H1 (cell line): ENCODE measurements around the gene POLR3A.

Source experiments
- EGR1 ChIP-seq: IDR thresholded peaks from 2 replicates; pipeline ENCODE4 v1.6.1; 2011; ENCODE audit warnings: low read depth, low read length, borderline replicate concordance
- EP300 ChIP-seq, 2 experiments: IDR thresholded peaks; 1 replicate in 1 of 2; 2 replicates in 1 of 2; pipeline ENCODE4 v1.6.1; 2011 to 2012; ENCODE audit warnings: low read depth in 2 of 2, low read length in 2 of 2, mild to moderate bottlenecking in 2 of 2, borderline replicate concordance in 1 of 2, inconsistent platforms in 1 of 2, moderate library complexity in 1 of 2
- KDM5A ChIP-seq: fragments of 200-600 bp; IDR thresholded peaks from 2 replicates; pipeline ENCODE4 v1.7.1; 2012; ENCODE audit warnings: mild to moderate bottlenecking, low read length, inconsistent platforms, mixed read lengths
- POLR2A ChIP-seq, 2 experiments: IDR thresholded peaks; 1 replicate in 1 of 2; 2 replicates in 1 of 2; pipeline ENCODE4 v1.6.1; 2011; ENCODE audit warnings: low read depth in 2 of 2, low read length in 2 of 2, mild to moderate bottlenecking in 2 of 2; ENCODE audit errors: control extremely low read depth in 1 of 2
- POLR2AphosphoS5 ChIP-seq: IDR thresholded peaks from 2 replicates; pipeline ENCODE4 v1.6.1; 2011; ENCODE audit warnings: low read depth, low read length
- SIRT6 ChIP-seq: IDR thresholded peaks from one replicate; pipeline ENCODE4 v1.7.1; 2012; ENCODE audit warnings: low read length, inconsistent platforms
- SIX5 ChIP-seq: IDR thresholded peaks from 2 replicates; pipeline ENCODE4 v1.6.1; 2011; ENCODE audit warnings: mild to moderate bottlenecking, low read depth, low read length
- SP1 ChIP-seq: IDR thresholded peaks from 2 replicates; pipeline ENCODE4 v1.6.1; 2011; ENCODE audit warnings: low read depth, low read length
- TAF1 ChIP-seq: IDR thresholded peaks from 2 replicates; pipeline ENCODE4 v1.6.1; 2011; ENCODE audit warnings: mild to moderate bottlenecking, low read depth, low read length
- TEAD4 ChIP-seq: IDR thresholded peaks from 2 replicates; pipeline ENCODE4 v1.6.1; 2012; ENCODE audit warnings: low read depth, low read length, inconsistent platforms, mixed read lengths
- TF ChIP-seq, protein P1 (sequence below), 3 experiments: IDR thresholded peaks; 1 replicate in 2 of 3; 2 replicates in 1 of 3; pipeline versions ENCODE4 v1.5.1 to v1.6.1; 2011; ENCODE audit warnings: low read length in 3 of 3, mild to moderate bottlenecking in 3 of 3, inconsistent platforms in 2 of 3, low read depth in 1 of 3, moderate library complexity in 1 of 3; ENCODE audit not compliant: insufficient read depth in 1 of 3; ENCODE audit errors: control extremely low read depth in 1 of 3
- TF ChIP-seq, protein P2 (sequence below): IDR thresholded peaks from 2 replicates; pipeline ENCODE4 v1.6.1; 2011; ENCODE audit warnings: low read length, improper control_type of control experiment
- TF ChIP-seq, protein P3 (sequence below): IDR thresholded peaks from 2 replicates; pipeline ENCODE4 v1.6.1; 2012; ENCODE audit warnings: low read length, inconsistent platforms

DNA sequence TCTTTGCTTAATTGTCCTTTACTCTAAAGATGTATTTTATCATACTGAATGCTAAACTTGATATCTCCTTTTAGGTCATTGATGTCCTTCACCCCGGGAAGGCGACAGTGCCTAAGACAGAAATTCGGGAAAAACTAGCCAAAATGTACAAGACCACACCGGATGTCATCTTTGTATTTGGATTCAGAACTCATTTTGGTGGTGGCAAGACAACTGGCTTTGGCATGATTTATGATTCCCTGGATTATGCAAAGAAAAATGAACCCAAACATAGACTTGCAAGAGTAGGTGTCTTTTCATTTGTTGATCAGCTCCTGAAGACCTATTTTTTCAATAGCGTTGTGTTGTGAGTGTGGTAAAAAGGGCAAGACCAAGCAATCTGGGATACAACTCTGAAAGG lies 6.1 kb upstream of the POLR3A start:
- no peak for TF ChIP-seq SIRT6
- TF ChIP-seq, protein P1, sequence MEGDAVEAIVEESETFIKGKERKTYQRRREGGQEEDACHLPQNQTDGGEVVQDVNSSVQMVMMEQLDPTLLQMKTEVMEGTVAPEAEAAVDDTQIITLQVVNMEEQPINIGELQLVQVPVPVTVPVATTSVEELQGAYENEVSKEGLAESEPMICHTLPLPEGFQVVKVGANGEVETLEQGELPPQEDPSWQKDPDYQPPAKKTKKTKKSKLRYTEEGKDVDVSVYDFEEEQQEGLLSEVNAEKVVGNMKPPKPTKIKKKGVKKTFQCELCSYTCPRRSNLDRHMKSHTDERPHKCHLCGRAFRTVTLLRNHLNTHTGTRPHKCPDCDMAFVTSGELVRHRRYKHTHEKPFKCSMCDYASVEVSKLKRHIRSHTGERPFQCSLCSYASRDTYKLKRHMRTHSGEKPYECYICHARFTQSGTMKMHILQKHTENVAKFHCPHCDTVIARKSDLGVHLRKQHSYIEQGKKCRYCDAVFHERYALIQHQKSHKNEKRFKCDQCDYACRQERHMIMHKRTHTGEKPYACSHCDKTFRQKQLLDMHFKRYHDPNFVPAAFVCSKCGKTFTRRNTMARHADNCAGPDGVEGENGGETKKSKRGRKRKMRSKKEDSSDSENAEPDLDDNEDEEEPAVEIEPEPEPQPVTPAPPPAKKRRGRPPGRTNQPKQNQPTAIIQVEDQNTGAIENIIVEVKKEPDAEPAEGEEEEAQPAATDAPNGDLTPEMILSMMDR (IDR thresholded peaks at IDR 0.05; ENCODE audit: control extremely low read depth in 1 of 3, insufficient read depth in 1 of 3, low read depth in 1 of 3, low read length in 3 of 3): no peak
- no peak for TF ChIP-seq KDM5A
- TF ChIP-seq POLR2AphosphoS5: no peak
- no peak for TF ChIP-seq TEAD4
- TF ChIP-seq EGR1: no peak
- TF ChIP-seq SP1: no peak
- TF ChIP-seq EP300 (IDR thresholded peaks at IDR 0.05; ENCODE audit: borderline replicate concordance in 1 of 2, low read depth in 2 of 2, low read length in 2 of 2): no peak
- TF ChIP-seq, protein P2, sequence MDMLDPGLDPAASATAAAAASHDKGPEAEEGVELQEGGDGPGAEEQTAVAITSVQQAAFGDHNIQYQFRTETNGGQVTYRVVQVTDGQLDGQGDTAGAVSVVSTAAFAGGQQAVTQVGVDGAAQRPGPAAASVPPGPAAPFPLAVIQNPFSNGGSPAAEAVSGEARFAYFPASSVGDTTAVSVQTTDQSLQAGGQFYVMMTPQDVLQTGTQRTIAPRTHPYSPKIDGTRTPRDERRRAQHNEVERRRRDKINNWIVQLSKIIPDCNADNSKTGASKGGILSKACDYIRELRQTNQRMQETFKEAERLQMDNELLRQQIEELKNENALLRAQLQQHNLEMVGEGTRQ: no peak
- TF ChIP-seq SIX5: no peak
- no peak for TF ChIP-seq TAF1
- TF ChIP-seq POLR2A (IDR thresholded peaks at IDR 0.05; ENCODE audit: control extremely low read depth in 1 of 2, low read depth in 2 of 2, low read length in 2 of 2): no peak
- TF ChIP-seq, protein P3, sequence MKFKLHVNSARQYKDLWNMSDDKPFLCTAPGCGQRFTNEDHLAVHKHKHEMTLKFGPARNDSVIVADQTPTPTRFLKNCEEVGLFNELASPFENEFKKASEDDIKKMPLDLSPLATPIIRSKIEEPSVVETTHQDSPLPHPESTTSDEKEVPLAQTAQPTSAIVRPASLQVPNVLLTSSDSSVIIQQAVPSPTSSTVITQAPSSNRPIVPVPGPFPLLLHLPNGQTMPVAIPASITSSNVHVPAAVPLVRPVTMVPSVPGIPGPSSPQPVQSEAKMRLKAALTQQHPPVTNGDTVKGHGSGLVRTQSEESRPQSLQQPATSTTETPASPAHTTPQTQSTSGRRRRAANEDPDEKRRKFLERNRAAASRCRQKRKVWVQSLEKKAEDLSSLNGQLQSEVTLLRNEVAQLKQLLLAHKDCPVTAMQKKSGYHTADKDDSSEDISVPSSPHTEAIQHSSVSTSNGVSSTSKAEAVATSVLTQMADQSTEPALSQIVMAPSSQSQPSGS: no peak
